ENCODE measurements around the gene INPP5B. TPM values are rescaled to one million over a fixed set of nuclear protein-coding genes. Genes with fewer than 3 reads are reported as not detected.
"Not testable (repeated sequence)": the region's sequence is repeated elsewhere in the genome, so short reads cannot be mapped to it uniquely, and the experiment has no call there.

Gene INPP5B
- total and polyA plus RNA-seq, 4 donors = 11.5 to 26.6 (median 21.4) TPM

DNA sequence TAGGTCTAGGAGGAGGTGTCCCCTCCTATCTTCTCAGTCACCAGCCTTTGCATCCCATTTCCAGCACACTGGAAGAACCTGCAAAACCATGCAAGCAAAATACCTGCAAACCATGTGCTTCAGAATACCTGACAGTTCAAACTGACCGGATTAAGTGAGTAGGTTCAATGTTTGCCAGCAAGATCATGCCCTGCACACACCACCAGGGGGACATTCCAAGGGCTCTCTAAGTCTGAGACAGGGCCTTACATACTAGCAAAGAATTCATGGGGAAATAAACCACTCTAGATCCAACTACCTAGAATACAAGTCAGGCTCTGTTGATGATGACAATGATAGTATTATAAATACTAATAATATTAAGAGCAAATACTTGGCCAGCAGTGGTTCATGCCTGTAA is 27.6 kb downstream of the INPP5B start:
- Histone ChIP-seq H3K27me3 (ENCODE audit: control insufficient read depth, insufficient read depth, low read length) (no peaks in the 10 kb centered on the region), H3K36me3 (ENCODE audit: control insufficient read depth, insufficient read depth, low read length) (peaks cover 11% of the 10 kb centered on the region), H3K9me3 (ENCODE audit: control insufficient read depth, insufficient read depth, low read length) (no peaks in the 10 kb centered on the region), H3K4me3 (ENCODE audit: low read depth, low read length) (no peak overlapping the region), H3K27ac (ENCODE audit: low read depth, low read length) (no peak overlapping the region), H3K4me1 (ENCODE audit: control insufficient read depth, insufficient read depth, low read length) (no peaks in the 10 kb centered on the region)
- no peak for DNase-seq (ENCODE audit: low read depth in 4 of 6, low spot score in 6 of 6)
- 100% methylated on average over 1 of the region's 1 CpG for WGBS (ENCODE audit: insufficient coverage)

DNA sequence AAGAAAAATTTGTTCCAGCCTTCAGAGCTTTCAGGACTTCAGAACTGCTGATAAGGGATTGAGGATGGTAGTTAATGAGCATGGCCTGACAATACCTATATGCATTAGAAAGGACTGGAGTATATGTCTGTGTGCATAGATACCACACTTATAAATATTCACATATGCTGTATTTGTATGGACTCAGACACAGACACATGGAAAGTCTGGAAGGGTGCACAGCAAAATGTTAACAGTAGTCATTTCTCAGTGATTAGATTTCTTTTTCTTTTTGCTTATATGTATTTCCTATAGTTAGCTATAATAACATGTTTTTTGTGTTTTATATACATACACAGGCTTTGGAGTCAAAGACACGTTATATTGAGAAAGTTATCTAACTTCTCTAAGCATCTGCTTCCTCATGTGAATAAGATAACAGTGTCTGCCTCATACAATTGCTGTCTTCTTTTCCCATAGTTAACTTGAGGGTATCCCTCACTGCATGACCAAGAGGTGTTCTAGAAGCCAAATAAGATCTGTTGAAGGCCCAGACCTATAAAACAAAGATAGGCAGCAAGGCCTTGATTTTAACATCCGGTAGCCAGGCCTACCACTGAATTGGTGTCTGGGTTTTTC is 31.3 kb downstream of the INPP5B start:
- H3K9me3 ChIP-seq (ENCODE audit: control insufficient read depth, insufficient read depth, low read length) = no peaks in the 10 kb centered on the region
- H3K36me3 ChIP-seq (ENCODE audit: control insufficient read depth, insufficient read depth, low read length) = peaks cover 3% of the 10 kb centered on the region
- no peak for DNase-seq (ENCODE audit: low read depth in 4 of 6, low spot score in 6 of 6)
- H3K27ac ChIP-seq (ENCODE audit: low read depth, low read length) = no peak overlapping the region
- no peaks in the 10 kb centered on the region for H3K4me1 ChIP-seq (ENCODE audit: control insufficient read depth, insufficient read depth, low read length)
- WGBS (ENCODE audit: insufficient coverage) = no CpG with 5 or more reads among the region's 2 CpGs
- H3K27me3 ChIP-seq (ENCODE audit: control insufficient read depth, insufficient read depth, low read length) = no peaks in the 10 kb centered on the region
- no peak overlapping the region for H3K4me3 ChIP-seq (ENCODE audit: low read depth, low read length)

DNA sequence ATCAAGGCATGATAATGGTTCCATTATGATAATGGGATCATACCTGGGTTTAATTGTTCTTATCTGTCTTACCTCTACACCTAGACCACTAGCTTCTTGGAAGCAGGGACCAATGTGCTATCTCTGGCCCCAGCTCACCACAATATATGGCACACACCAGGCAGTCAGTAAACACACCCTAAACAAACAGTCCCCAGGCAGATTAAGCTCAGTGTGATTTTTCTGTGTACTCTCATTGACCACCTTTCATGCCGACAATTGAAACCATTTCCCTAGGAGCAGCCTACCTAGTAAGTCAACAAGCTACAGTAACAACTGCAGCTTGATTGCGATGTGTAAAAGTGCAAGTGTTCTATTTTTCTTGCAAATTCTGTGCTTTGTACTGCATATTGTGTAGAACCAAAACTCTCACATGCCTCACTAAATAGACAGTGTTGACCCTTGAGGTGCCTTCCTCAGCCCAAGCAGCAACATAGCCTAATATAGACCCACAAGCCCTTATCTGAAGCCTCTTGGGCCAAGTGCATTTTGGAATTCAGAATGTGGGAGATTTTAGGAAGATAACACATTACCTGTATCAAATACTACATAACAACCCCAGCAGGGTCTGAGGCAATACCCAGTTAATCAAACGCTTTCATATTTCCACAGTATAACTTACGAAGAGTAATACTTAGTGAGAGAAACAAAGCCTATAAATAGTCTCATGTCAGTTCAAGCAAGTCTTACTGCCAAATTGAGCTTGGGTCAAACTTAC is 32.0 kb downstream of the INPP5B start:
- Histone ChIP-seq H3K9me3 (ENCODE audit: control insufficient read depth, insufficient read depth, low read length) (no peaks in the 10 kb centered on the region), H3K27me3 (ENCODE audit: control insufficient read depth, insufficient read depth, low read length) (no peaks in the 10 kb centered on the region), H3K4me1 (ENCODE audit: control insufficient read depth, insufficient read depth, low read length) (no peaks in the 10 kb centered on the region), H3K27ac (ENCODE audit: low read depth, low read length) (no peak overlapping the region), H3K36me3 (ENCODE audit: control insufficient read depth, insufficient read depth, low read length) (peaks cover 2% of the 10 kb centered on the region), H3K4me3 (ENCODE audit: low read depth, low read length) (no peak overlapping the region)
- DNase-seq (ENCODE audit: low read depth in 4 of 6, low spot score in 6 of 6) = no peak
- no CpG with 5 or more reads among the region's 4 CpGs for WGBS (ENCODE audit: insufficient coverage)

DNA sequence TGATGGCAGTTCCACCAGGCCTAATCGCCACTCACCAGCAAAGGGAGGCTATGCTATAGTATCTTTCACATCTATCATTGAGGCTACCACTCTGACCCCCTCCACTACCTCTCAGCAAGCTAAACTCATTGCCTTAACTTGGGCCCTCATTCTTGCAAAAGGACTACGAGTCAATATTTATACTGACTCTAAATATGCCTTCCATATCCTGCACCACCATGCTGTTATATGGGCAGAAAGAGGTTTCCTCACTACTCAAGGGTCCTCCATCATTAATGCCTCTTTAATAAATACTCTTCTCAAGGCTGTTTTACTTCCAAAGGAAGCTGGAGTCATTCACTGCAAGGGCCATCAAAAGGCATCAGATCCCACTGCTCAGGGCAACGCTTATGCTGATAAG is 35.4 kb downstream of the INPP5B start:
- not testable (repeated sequence) for H3K4me1 ChIP-seq (ENCODE audit: control insufficient read depth, insufficient read depth, low read length); H3K9me3 ChIP-seq (ENCODE audit: control insufficient read depth, insufficient read depth, low read length); H3K27me3 ChIP-seq (ENCODE audit: control insufficient read depth, insufficient read depth, low read length); H3K27ac ChIP-seq (ENCODE audit: low read depth, low read length); H3K36me3 ChIP-seq (ENCODE audit: control insufficient read depth, insufficient read depth, low read length); DNase-seq (ENCODE audit: low read depth in 4 of 6, low spot score in 6 of 6); H3K4me3 ChIP-seq (ENCODE audit: low read depth, low read length)
- WGBS (ENCODE audit: insufficient coverage) = 100% methylated on average over 3 of the region's 3 CpGs

DNA sequence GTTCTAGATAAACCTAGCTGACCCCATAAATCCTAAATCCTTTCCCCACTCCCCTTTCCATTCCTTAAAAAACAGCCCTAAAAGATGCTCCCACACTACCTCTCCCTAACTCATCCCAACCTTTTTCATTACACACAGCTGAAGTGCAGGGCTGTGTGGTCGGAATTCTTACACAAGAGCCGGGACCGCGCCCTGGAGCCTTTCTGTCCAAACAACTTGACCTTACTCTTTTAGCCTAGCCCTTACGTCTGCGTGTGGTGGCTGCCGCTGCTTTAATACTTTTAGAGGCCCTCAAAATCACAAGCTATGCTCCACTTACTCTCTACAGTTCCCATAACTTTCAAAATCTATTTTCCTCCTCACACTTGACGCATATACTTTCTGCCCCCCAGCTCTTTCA is 36.0 kb downstream of the INPP5B start:
- 90% methylated on average over 8 of the region's 8 CpGs for WGBS (ENCODE audit: insufficient coverage)
- not testable (repeated sequence) for H3K4me3 ChIP-seq (ENCODE audit: low read depth, low read length); H3K9me3 ChIP-seq (ENCODE audit: control insufficient read depth, insufficient read depth, low read length); H3K27me3 ChIP-seq (ENCODE audit: control insufficient read depth, insufficient read depth, low read length); H3K36me3 ChIP-seq (ENCODE audit: control insufficient read depth, insufficient read depth, low read length); H3K4me1 ChIP-seq (ENCODE audit: control insufficient read depth, insufficient read depth, low read length); DNase-seq (ENCODE audit: low read depth in 4 of 6, low spot score in 6 of 6); H3K27ac ChIP-seq (ENCODE audit: low read depth, low read length)

DNA sequence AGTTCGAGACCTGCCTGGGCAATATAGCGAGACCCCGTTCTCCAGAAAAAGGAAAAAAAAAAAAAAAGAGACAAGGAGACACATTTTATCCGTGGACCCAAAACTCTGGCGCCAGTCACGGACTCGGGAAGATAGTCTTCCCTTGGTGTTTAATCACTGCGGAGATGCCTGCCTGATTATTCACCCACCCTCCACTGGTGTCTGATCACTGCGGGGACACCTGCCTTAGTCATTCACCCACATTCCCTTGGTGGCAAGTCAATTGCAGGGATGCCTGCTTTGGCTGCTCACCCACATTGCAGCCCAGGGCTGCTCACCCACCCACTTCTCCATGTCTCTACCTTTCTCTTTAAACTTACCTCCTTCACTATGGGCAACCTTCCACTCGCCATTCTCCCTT is 38.3 kb downstream of the INPP5B start:
- H3K4me1 ChIP-seq (ENCODE audit: control insufficient read depth, insufficient read depth, low read length); H3K36me3 ChIP-seq (ENCODE audit: control insufficient read depth, insufficient read depth, low read length); H3K4me3 ChIP-seq (ENCODE audit: low read depth, low read length); DNase-seq (ENCODE audit: low read depth in 4 of 6, low spot score in 6 of 6); H3K27ac ChIP-seq (ENCODE audit: low read depth, low read length); H3K9me3 ChIP-seq (ENCODE audit: control insufficient read depth, insufficient read depth, low read length); H3K27me3 ChIP-seq (ENCODE audit: control insufficient read depth, insufficient read depth, low read length): not testable (repeated sequence)
- 97% methylated on average over 8 of the region's 10 CpGs for WGBS (ENCODE audit: insufficient coverage)

DNA sequence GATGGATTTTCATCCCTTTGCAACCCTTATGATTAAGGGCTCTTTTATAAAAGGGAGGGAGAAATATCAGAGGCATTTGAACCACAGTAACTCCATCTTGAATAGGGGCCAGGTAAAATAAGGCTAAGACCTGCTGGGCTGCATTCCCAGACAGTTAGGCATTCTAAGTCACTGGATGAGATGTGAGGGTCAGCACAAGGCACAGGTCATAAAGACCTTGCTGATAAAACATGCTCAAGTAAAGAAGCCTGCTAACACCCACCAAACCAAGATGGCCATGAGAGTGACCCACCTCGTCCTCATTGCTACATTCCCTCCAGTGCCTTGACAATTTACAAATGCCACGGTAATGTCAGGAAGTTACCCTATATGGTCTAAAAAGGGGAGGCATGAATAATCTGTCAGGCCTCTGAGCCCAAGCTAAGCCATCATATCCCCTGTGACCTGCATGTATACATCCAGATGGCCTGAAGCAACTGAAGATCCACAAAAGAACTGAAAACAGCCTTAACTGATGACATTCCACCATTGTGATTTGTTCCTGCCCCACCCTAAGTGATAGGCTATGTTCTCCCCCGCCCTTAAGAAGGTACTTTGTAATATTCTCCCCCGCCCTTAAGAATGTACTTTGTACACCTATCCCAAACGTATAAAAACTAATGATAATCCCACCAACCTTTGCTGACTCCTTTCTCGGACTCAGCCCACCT is 39.3 kb downstream of the INPP5B start:
- WGBS (ENCODE audit: insufficient coverage) = 97% methylated on average over 3 of the region's 6 CpGs
- H3K4me1 ChIP-seq (ENCODE audit: control insufficient read depth, insufficient read depth, low read length); H3K36me3 ChIP-seq (ENCODE audit: control insufficient read depth, insufficient read depth, low read length); H3K27ac ChIP-seq (ENCODE audit: low read depth, low read length); DNase-seq (ENCODE audit: low read depth in 4 of 6, low spot score in 6 of 6); H3K9me3 ChIP-seq (ENCODE audit: control insufficient read depth, insufficient read depth, low read length); H3K4me3 ChIP-seq (ENCODE audit: low read depth, low read length); H3K27me3 ChIP-seq (ENCODE audit: control insufficient read depth, insufficient read depth, low read length): not testable (repeated sequence)

DNA sequence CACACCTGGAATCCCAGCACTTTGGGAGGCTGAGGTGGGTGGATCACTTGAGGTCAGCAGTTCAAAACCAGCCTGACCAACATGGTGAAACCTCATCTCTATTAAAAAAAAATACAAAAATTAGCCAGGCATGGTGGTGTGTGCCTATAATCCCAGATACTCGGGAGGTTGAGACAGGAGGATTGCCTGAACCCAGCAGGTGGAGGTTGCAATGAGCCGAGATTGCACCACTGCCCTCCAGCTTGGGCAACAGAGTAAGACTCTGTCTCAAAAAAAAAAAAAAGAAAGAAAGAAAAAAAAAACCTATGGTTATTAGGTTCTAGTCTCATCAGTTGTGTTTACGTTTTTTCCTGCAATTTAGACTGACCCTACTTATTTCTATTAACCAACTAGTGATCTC is 40.3 kb downstream of the INPP5B start:
- H3K4me3 ChIP-seq (ENCODE audit: low read depth, low read length); H3K4me1 ChIP-seq (ENCODE audit: control insufficient read depth, insufficient read depth, low read length); H3K9me3 ChIP-seq (ENCODE audit: control insufficient read depth, insufficient read depth, low read length); H3K36me3 ChIP-seq (ENCODE audit: control insufficient read depth, insufficient read depth, low read length); H3K27ac ChIP-seq (ENCODE audit: low read depth, low read length); DNase-seq (ENCODE audit: low read depth in 4 of 6, low spot score in 6 of 6); H3K27me3 ChIP-seq (ENCODE audit: control insufficient read depth, insufficient read depth, low read length): not testable (repeated sequence)
- 100% methylated on average over 1 of the region's 3 CpGs for WGBS (ENCODE audit: insufficient coverage)

DNA sequence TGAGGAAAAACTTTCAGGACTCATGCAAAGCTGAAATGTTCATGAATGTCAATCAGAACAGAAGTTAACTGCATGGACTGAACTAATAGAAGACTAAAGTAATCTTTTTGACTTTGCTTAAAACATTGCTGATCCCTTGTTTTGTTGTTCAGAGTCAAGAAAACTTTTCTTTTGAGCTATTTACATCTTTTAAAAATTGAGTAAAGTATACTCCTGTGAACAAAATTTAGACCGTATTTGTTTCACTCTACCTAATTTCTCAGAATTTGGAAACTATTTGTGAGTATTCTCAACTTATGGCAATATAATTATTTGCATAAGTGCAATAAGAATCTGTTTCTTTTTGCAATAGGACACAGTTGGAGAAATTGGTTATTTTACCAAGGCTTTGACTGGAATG is 41.1 kb downstream of the INPP5B start:
- Histone ChIP-seq H3K4me1 (ENCODE audit: control insufficient read depth, insufficient read depth, low read length) (no peaks in the 10 kb centered on the region), H3K4me3 (ENCODE audit: low read depth, low read length) (no peak overlapping the region), H3K27ac (ENCODE audit: low read depth, low read length) (no peak overlapping the region), H3K9me3 (ENCODE audit: control insufficient read depth, insufficient read depth, low read length) (peaks cover 5% of the 10 kb centered on the region), H3K27me3 (ENCODE audit: control insufficient read depth, insufficient read depth, low read length) (no peaks in the 10 kb centered on the region), H3K36me3 (ENCODE audit: control insufficient read depth, insufficient read depth, low read length) (no peaks in the 10 kb centered on the region)
- DNase-seq (ENCODE audit: low read depth in 4 of 6, low spot score in 6 of 6) = no peak
- no CpG with 5 or more reads among the region's 1 CpG for WGBS (ENCODE audit: insufficient coverage)

DNA sequence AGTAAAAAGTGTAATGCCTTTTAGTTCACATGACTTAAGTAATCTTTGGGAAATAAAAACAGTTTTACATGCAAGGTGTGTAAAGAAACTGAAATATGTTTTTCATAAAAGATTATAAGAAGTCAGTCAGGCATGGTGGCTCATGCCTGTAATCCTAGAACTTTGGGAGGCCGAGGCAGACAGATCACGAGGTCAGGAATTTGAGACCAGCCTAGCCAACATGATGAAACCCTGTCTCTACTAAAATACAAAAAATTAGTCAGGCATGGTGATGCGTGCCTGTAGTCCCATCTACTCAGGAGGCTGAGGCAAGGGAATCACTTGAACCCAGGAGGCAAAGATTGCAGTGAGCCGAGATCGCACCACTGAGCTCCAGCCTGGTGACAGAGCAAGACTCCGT is 42.9 kb downstream of the INPP5B start:
- not testable (repeated sequence) for H3K9me3 ChIP-seq (ENCODE audit: control insufficient read depth, insufficient read depth, low read length); DNase-seq (ENCODE audit: low read depth in 4 of 6, low spot score in 6 of 6); H3K4me1 ChIP-seq (ENCODE audit: control insufficient read depth, insufficient read depth, low read length); H3K4me3 ChIP-seq (ENCODE audit: low read depth, low read length); H3K27me3 ChIP-seq (ENCODE audit: control insufficient read depth, insufficient read depth, low read length); H3K27ac ChIP-seq (ENCODE audit: low read depth, low read length); H3K36me3 ChIP-seq (ENCODE audit: control insufficient read depth, insufficient read depth, low read length)
- 100% methylated on average over 3 of the region's 6 CpGs for WGBS (ENCODE audit: insufficient coverage)

Measured in spinal cord (tissue), 10 donors.